Measurements from ENCODE around the gene CD36. TPM values are rescaled to one million over a fixed set of nuclear protein-coding genes. Genes with fewer than 3 reads are reported as not detected.

The CD36 gene
- total and polyA plus RNA-seq, 3 donors from 2014 or later: 5.6 to 19.8 (median 12.8) TPM

GRCh38 chr7:80604436-80604835 is 34.0 kb upstream of the CD36 start:
- H3K27me3 ChIP-seq: no peaks in the 10 kb centered on the region
- H3K27ac ChIP-seq: no peak overlapping the region
- H3K36me3 ChIP-seq (ENCODE audit: low read depth, missing control alignments): no peaks in the 10 kb centered on the region
- TF ChIP-seq POLR2A (IDR thresholded peaks at IDR 0.05) (no peak), CTCF (IDR thresholded peaks at IDR 0.05) (no peak)
- intact Hi-C loops (cut with DNase I; ENCODE audit: low total_unique reads): no loop called here
- H3K4me1 ChIP-seq: no peaks in the 10 kb centered on the region
- no peaks in the 10 kb centered on the region for H3K9me3 ChIP-seq
- no peak overlapping the region for H3K4me3 ChIP-seq
- 59 to 78% methylated on average over 2 of the region's 2 CpGs for WGBS, 2 donors
- DNase-seq: no peak

GRCh38 chr7:80607136-80607535 is 31.3 kb upstream of the CD36 start:
- TF ChIP-seq POLR2A (IDR thresholded peaks at IDR 0.05): no peak
- no peak for TF ChIP-seq CTCF (IDR thresholded peaks at IDR 0.05)
- intact Hi-C loops (cut with DNase I; ENCODE audit: low total_unique reads): no loop called here

GRCh38 chr7:80608336-80608735 is 30.1 kb upstream of the CD36 start:
- intact Hi-C loops (cut with DNase I; ENCODE audit: low total_unique reads): no loop called here
- no peak for DNase-seq
- Histone ChIP-seq H3K9me3 (no peaks in the 10 kb centered on the region), H3K27ac (no peak overlapping the region), H3K4me1 (no peaks in the 10 kb centered on the region), H3K27me3 (no peaks in the 10 kb centered on the region), H3K36me3 (ENCODE audit: low read depth, missing control alignments) (no peaks in the 10 kb centered on the region), H3K4me3 (no peak overlapping the region)
- no peak for TF ChIP-seq POLR2A (IDR thresholded peaks at IDR 0.05)
- no peak for TF ChIP-seq CTCF (IDR thresholded peaks at IDR 0.05)

More at GRCh38 chr7:80607136-80607535, 31.3 kb upstream of the CD36 start:
- Histone ChIP-seq H3K4me1 (no peaks in the 10 kb centered on the region), H3K9me3 (no peaks in the 10 kb centered on the region), H3K4me3 (no peak overlapping the region), H3K27me3 (no peaks in the 10 kb centered on the region), H3K27ac (no peak overlapping the region), H3K36me3 (ENCODE audit: low read depth, missing control alignments) (no peaks in the 10 kb centered on the region)
- no peak for DNase-seq
- 62 to 79% methylated on average over 1 of the region's 1 CpG for WGBS, 2 donors

GRCh38 chr7:80609751-80610150 is 28.7 kb upstream of the CD36 start:
- intact Hi-C loops (cut with DNase I; ENCODE audit: low total_unique reads): no loop called here
- WGBS, 2 donors: 79 to 85% methylated on average over 1 of the region's 1 CpG
- Histone ChIP-seq H3K4me3 (no peak overlapping the region), H3K27ac (no peak overlapping the region), H3K27me3 (no peaks in the 10 kb centered on the region), H3K9me3 (no peaks in the 10 kb centered on the region), H3K4me1 (no peaks in the 10 kb centered on the region), H3K36me3 (ENCODE audit: low read depth, missing control alignments) (no peaks in the 10 kb centered on the region)
- TF ChIP-seq CTCF (IDR thresholded peaks at IDR 0.05): no peak
- TF ChIP-seq POLR2A (IDR thresholded peaks at IDR 0.05): no peak
- no peak for DNase-seq

- Histone ChIP-seq H3K36me3 (ENCODE audit: low read depth, missing control alignments) (no peaks in the 10 kb centered on the region), H3K4me1 (no peaks in the 10 kb centered on the region), H3K9me3 (no peaks in the 10 kb centered on the region), H3K4me3 (no peak overlapping the region), H3K27ac (no peak overlapping the region), H3K27me3 (no peaks in the 10 kb centered on the region)
- TF ChIP-seq POLR2A (IDR thresholded peaks at IDR 0.05): no peak
- TF ChIP-seq CTCF (IDR thresholded peaks at IDR 0.05): no peak
- DNase-seq: no peak
- 61 to 65% methylated on average over 3 of the region's 3 CpGs for WGBS, 2 donors
- intact Hi-C loops (cut with DNase I; ENCODE audit: low total_unique reads): no loop called here
Measured at GRCh38 chr7:80611353-80611752, 27.1 kb upstream of the CD36 start.

All from testis (tissue), 3 donors.